HCT116 (cell line): ENCODE data around the gene LCE2A. TPM values are rescaled to one million over a fixed set of nuclear protein-coding genes. Genes with fewer than 3 reads are reported as not detected.

ENCODE experiments used
- ATAC-seq: fragments of 200-7000 bp; cut with Tn5 transposase; 2 replicates; pipeline ENCODE4 v1.9.1; 2020; ENCODE audit warnings: mild to moderate bottlenecking, moderate library complexity
- BruUV-seq: library from RNA; stranded (reverse); fragments of 400-500 nt; replicated peaks from 2 replicates; lab custom pipeline; 2021; lab: Mats Ljungman, UMichigan
- CTCF ChIA-PET: fragments of 300-600 bp; sonication (Branson Sonifier 250); formaldehyde crosslinking; loops from one replicate; lab custom pipeline; 2021; ENCODE audit warnings: antibody characterized with exemption; lab: Charles Lee
- POLR2A ChIA-PET: fragments of 300-600, 350-600 bp; sonication (Branson Sonifier 250); formaldehyde crosslinking; loops from one replicate; lab custom pipeline; 2021; ENCODE audit warnings: antibody characterized with exemption; lab: Charles Lee
- RAD21 ChIA-PET, 2 experiments: fragments of 300-600 bp; sonication (Branson Sonifier 250); formaldehyde crosslinking; loops; one replicate each; lab custom pipeline; 2023; ENCODE audit warnings: low total read pairs in 2 of 2; ENCODE audit not compliant: uncharacterized antibody in 2 of 2, unreplicated experiment in 2 of 2, low non-redundant PET in 1 of 2; lab: Charles Lee
- DNase-seq: peaks from one replicate; pipeline ENCODE4 v3.0.0-alpha.2; 2010; ENCODE audit warnings: low read depth, low spot score
- H2AFZ ChIP-seq: fragments of 200-600 bp; shearing (Covaris generic), sonication (generic); 2 replicates; pipeline ENCODE4 v1.6.1; 2017; ENCODE audit warnings: low read depth, mixed run types, mixed read lengths, antibody characterized with exemption, low read length; ENCODE audit not compliant: poor library complexity, severe bottlenecking
- H3K27ac ChIP-seq: 2 replicates; pipeline ENCODE4 v1.5.1; 2012; ENCODE audit warnings: low read depth, low read length
- H3K27me3 ChIP-seq: fragments of 200-600 bp; sonication (generic); 2 replicates; pipeline ENCODE4 v1.6.1; 2016; ENCODE audit warnings: mixed run types, low read length, mixed read lengths; ENCODE audit not compliant: insufficient read depth
- H3K36me3 ChIP-seq, 2 experiments: fragments of 200-500 bp in 1 of 2; fragments of 200-600 bp in 1 of 2; sonication (Bioruptor generic) in 1 of 2; sonication (generic) in 1 of 2; 2 replicates each; pipeline versions ENCODE4 v1.5.1 to v1.6.1; 2014 to 2016; ENCODE audit warnings: low read length in 2 of 2, inconsistent platforms in 1 of 2, mixed read lengths in 1 of 2, mixed run types in 1 of 2; ENCODE audit not compliant: insufficient read depth in 2 of 2, control insufficient read depth in 1 of 2
- H3K4me1 ChIP-seq, 2 experiments: fragments of 200-600 bp in 1 of 2; sonication (generic) in 1 of 2; 2 replicates each; pipeline versions ENCODE4 v1.5.1 to v1.6.1; 2012 to 2017; ENCODE audit warnings: low read length in 2 of 2, inconsistent platforms in 1 of 2, mild to moderate bottlenecking in 1 of 2, mixed read lengths in 1 of 2, mixed run types in 1 of 2, moderate library complexity in 1 of 2; ENCODE audit not compliant: insufficient read depth in 2 of 2, control insufficient read depth in 1 of 2
- H3K4me2 ChIP-seq: fragments of 200-600 bp; sonication (generic); 2 replicates; pipeline ENCODE4 v1.6.1; 2017; ENCODE audit warnings: mixed run types, low read length, mixed read lengths
- H3K4me3 ChIP-seq, 2 experiments: fragments of 200-600 bp in 1 of 2; sonication (generic) in 1 of 2; replicated peaks in 1 of 2; 2 replicates each; pipeline ENCODE4 v1.5.1; 2011 to 2016; ENCODE audit warnings: low read length in 2 of 2, control low read depth in 1 of 2, low read depth in 1 of 2, mild to moderate bottlenecking in 1 of 2, mixed read lengths in 1 of 2, mixed run types in 1 of 2
- H3K79me2 ChIP-seq: fragments of 200-600 bp; sonication (generic); 2 replicates; pipeline ENCODE4 v1.6.1; 2017; ENCODE audit warnings: mild to moderate bottlenecking, mixed run types, low read length, moderate library complexity, mixed read lengths; ENCODE audit not compliant: insufficient read depth
- H3K9ac ChIP-seq: fragments of 200-600 bp; sonication (generic); 2 replicates; pipeline ENCODE4 v1.6.1; 2016; ENCODE audit warnings: low read length, mixed read lengths
- H3K9me2 ChIP-seq: fragments of 200-600 bp; sonication (generic), shearing (Covaris generic); 2 replicates; pipeline ENCODE4 v1.6.1; 2017; ENCODE audit warnings: mixed run types, mild to moderate bottlenecking, moderate library complexity; ENCODE audit not compliant: insufficient read depth
- H3K9me3 ChIP-seq, 2 experiments: fragments of 200-500 bp in 1 of 2; fragments of 200-600 bp in 1 of 2; sonication (Bioruptor generic) in 1 of 2; sonication (generic) in 1 of 2; 2 replicates each; pipeline ENCODE4 v1.6.1; 2014 to 2017; ENCODE audit warnings: low read length in 2 of 2, mixed read lengths in 2 of 2, inconsistent platforms in 1 of 2, low read depth in 1 of 2, mild to moderate bottlenecking in 1 of 2, mixed run types in 1 of 2, moderate library complexity in 1 of 2; ENCODE audit not compliant: control insufficient read depth in 1 of 2, insufficient read depth in 1 of 2
- H4K20me1 ChIP-seq: fragments of 200-600 bp; sonication (generic), shearing (Covaris generic); 2 replicates; pipeline ENCODE4 v1.6.1; 2017; ENCODE audit warnings: mixed run types, mild to moderate bottlenecking, moderate library complexity; ENCODE audit not compliant: insufficient read depth
- CEBPB ChIP-seq: IDR thresholded peaks from 2 replicates; pipeline ENCODE4 v1.6.1; 2012; ENCODE audit warnings: low read depth
- EGR1 ChIP-seq: IDR thresholded peaks from 2 replicates; pipeline ENCODE4 v1.6.1; 2012; ENCODE audit warnings: low read depth
- ELF1 ChIP-seq: IDR thresholded peaks from 2 replicates; pipeline ENCODE4 v1.6.1; 2012; ENCODE audit warnings: low read depth, borderline replicate concordance
- EZH2 ChIP-seq: fragments of 200-600 bp; sonication (generic); IDR thresholded peaks from 2 replicates; pipeline ENCODE4 v1.6.1; 2017; ENCODE audit warnings: antibody characterized with exemption, mixed run types
- EZH2phosphoT487 ChIP-seq: fragments of 200-600 bp; IDR thresholded peaks from 2 replicates; pipeline ENCODE4 v1.6.1; 2018; ENCODE audit warnings: antibody characterized with exemption, borderline replicate concordance
- JUND ChIP-seq: IDR thresholded peaks from 2 replicates; pipeline ENCODE4 v1.6.1; 2012
- POLR2A ChIP-seq: IDR thresholded peaks from 2 replicates; pipeline ENCODE4 v1.7.0; 2011; ENCODE audit warnings: borderline replicate concordance; ENCODE audit not compliant: insufficient read depth, insufficient read length; ENCODE audit errors: extremely low read depth
- RAD21 ChIP-seq: IDR thresholded peaks from 2 replicates; pipeline ENCODE4 v1.6.1; 2012; ENCODE audit warnings: low read depth, mild to moderate bottlenecking
- SIN3A ChIP-seq: IDR thresholded peaks from 2 replicates; pipeline ENCODE4 v1.6.1; 2012; ENCODE audit warnings: low read depth
- SP1 ChIP-seq: IDR thresholded peaks from 2 replicates; pipeline ENCODE4 v1.6.1; 2012; ENCODE audit warnings: low read depth
- TCF7L2 ChIP-seq: IDR thresholded peaks from 2 replicates; pipeline ENCODE4 v1.7.0; 2011; ENCODE audit warnings: borderline replicate concordance, inconsistent platforms; ENCODE audit not compliant: insufficient read depth, insufficient read length; ENCODE audit errors: extremely low read depth
- YY1 ChIP-seq: IDR thresholded peaks from 2 replicates; pipeline ENCODE4 v1.6.1; 2011; ENCODE audit warnings: low read length, low read depth, moderate library complexity, mild to moderate bottlenecking; ENCODE audit not compliant: insufficient replicate concordance; ENCODE audit errors: extremely low read depth
- ZFX ChIP-seq: fragments of 450-650 bp; IDR thresholded peaks from 2 replicates; pipeline ENCODE4 v1.6.1; 2017
- ZNF274 ChIP-seq: fragments of 200-500 bp; sonication (Bioruptor generic); IDR thresholded peaks from 2 replicates; pipeline ENCODE4 v1.6.1; 2014; ENCODE audit warnings: mild to moderate bottlenecking, low read depth, low read length, inconsistent platforms
- intact Hi-C: fragments of 100-400 bp; cut with micrococcal nuclease; formaldehyde crosslinking; loops from 2 replicates; pipeline ENCODE4 v1.10.0; 2022
- total RNA-seq: library from RNA; stranded (reverse); gene quantifications from one replicate; pipeline ENCODE4 v1.2.1, GENCODE V29; 2021; ENCODE audit not compliant: unreplicated experiment
- TF ChIP-seq, protein P1 (sequence below): IDR thresholded peaks from 2 replicates; pipeline ENCODE4 v1.6.1; 2011; ENCODE audit warnings: mild to moderate bottlenecking, low read length, moderate library complexity; ENCODE audit not compliant: insufficient replicate concordance; ENCODE audit errors: extremely low read depth
- TF ChIP-seq, protein P2 (sequence below), 3 experiments: fragments of 200-600 bp in 1 of 3; sonication (generic) in 1 of 3; IDR thresholded peaks in 2 of 3; conservative IDR thresholded peaks in 1 of 3; 2 replicates each; pipeline ENCODE4 v1.5.1; 2012 to 2017; ENCODE audit warnings: low read depth in 2 of 3, low read length in 2 of 3, antibody characterized with exemption in 1 of 3, borderline replicate concordance in 1 of 3, control low read depth in 1 of 3, mild to moderate bottlenecking in 1 of 3, mixed read lengths in 1 of 3, mixed run types in 1 of 3, moderate library complexity in 1 of 3; ENCODE audit not compliant: insufficient read depth in 1 of 3
- TF ChIP-seq, protein P3 (sequence below): IDR thresholded peaks from 2 replicates; pipeline ENCODE4 v1.6.1; 2012; ENCODE audit warnings: low read depth

The LCE2A gene
- total RNA-seq, 1 experiment from 2014 or later: not detected

DNA sequence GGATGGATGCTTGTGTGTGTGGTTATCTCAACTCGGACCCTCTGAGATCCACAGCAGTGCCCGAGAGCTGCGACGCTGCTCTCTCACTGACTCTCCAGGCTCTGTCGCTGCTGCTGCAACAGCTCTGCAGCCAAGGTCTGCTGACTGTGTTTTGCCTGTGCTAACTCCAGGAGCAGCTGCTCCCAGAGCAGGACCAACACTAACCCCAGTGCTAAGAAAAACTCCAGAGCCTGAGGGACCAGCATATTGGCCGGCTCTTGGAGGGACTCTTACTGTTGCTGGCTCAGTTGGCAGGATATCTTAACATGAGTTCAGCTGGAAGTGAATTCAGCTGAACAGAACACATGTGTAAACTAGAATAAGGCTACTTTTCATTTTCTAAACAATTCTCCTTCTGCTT lies 18.7 kb upstream of the LCE2A start (continued):
- TF ChIP-seq CEBPB (no peak), EZH2 (no peak), POLR2A (no peak), TCF7L2 (no peak), ZNF274 (no peak)

DNA sequence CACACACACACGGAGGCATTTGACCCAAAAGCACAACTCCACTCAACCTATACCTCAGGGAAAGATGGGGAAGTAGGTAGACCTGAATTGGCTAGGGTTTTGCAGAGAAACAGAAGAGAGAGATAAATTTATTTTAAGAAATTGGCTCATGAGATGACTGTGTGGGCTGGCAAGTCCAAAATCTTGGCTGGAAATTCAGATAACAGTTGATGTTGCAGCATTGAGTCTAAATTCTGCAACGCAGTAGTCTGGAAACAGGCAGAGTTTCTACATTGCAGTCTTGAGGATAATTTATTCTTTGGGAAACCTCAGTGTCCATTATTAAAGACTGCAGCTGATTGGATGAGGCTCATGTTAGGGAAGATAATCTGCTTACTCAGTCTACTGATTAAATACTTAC lies 16.5 kb upstream of the LCE2A start:
- POLR2A ChIA-PET: no interaction called here
- H3K4me1 ChIP-seq: no peaks in the 10 kb centered on the region
- no peaks in the 10 kb centered on the region for H3K79me2 ChIP-seq
- CTCF ChIA-PET: no interaction called here
- DNase-seq: no peak
- H3K9ac ChIP-seq: no peak overlapping the region
- no peak for ATAC-seq
- intact Hi-C loops: no loop called here
- no TSS peak for BruUV-seq
- no peaks in the 10 kb centered on the region for H3K36me3 ChIP-seq
- H3K4me2 ChIP-seq: no peak overlapping the region
- H3K27me3 ChIP-seq: peaks cover 63% of the 10 kb centered on the region
- RAD21 ChIA-PET: no interaction called here
- no peak overlapping the region for H3K27ac ChIP-seq
- H4K20me1 ChIP-seq: no peaks in the 10 kb centered on the region
- no peak overlapping the region for H3K4me3 ChIP-seq
- TF ChIP-seq, protein P1, sequence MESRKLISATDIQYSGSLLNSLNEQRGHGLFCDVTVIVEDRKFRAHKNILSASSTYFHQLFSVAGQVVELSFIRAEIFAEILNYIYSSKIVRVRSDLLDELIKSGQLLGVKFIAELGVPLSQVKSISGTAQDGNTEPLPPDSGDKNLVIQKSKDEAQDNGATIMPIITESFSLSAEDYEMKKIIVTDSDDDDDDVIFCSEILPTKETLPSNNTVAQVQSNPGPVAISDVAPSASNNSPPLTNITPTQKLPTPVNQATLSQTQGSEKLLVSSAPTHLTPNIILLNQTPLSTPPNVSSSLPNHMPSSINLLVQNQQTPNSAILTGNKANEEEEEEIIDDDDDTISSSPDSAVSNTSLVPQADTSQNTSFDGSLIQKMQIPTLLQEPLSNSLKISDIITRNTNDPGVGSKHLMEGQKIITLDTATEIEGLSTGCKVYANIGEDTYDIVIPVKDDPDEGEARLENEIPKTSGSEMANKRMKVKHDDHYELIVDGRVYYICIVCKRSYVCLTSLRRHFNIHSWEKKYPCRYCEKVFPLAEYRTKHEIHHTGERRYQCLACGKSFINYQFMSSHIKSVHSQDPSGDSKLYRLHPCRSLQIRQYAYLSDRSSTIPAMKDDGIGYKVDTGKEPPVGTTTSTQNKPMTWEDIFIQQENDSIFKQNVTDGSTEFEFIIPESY: no peak
- TF ChIP-seq, protein P2, sequence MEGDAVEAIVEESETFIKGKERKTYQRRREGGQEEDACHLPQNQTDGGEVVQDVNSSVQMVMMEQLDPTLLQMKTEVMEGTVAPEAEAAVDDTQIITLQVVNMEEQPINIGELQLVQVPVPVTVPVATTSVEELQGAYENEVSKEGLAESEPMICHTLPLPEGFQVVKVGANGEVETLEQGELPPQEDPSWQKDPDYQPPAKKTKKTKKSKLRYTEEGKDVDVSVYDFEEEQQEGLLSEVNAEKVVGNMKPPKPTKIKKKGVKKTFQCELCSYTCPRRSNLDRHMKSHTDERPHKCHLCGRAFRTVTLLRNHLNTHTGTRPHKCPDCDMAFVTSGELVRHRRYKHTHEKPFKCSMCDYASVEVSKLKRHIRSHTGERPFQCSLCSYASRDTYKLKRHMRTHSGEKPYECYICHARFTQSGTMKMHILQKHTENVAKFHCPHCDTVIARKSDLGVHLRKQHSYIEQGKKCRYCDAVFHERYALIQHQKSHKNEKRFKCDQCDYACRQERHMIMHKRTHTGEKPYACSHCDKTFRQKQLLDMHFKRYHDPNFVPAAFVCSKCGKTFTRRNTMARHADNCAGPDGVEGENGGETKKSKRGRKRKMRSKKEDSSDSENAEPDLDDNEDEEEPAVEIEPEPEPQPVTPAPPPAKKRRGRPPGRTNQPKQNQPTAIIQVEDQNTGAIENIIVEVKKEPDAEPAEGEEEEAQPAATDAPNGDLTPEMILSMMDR (IDR thresholded peaks at IDR 0.05 in 2 of 3, conservative IDR thresholded peaks at IDR 0.05 in 1 of 3; ENCODE audit: borderline replicate concordance in 1 of 3, insufficient read depth in 1 of 3, low read depth in 2 of 3, low read length in 2 of 3): no peak
- TF ChIP-seq ELF1 (no peak), SIN3A (no peak), EGR1 (no peak), JUND (no peak), RAD21 (no peak), EZH2phosphoT487 (no peak), ZFX (no peak), SP1 (no peak), CEBPB (no peak), YY1 (no peak)
- TF ChIP-seq, protein P3, sequence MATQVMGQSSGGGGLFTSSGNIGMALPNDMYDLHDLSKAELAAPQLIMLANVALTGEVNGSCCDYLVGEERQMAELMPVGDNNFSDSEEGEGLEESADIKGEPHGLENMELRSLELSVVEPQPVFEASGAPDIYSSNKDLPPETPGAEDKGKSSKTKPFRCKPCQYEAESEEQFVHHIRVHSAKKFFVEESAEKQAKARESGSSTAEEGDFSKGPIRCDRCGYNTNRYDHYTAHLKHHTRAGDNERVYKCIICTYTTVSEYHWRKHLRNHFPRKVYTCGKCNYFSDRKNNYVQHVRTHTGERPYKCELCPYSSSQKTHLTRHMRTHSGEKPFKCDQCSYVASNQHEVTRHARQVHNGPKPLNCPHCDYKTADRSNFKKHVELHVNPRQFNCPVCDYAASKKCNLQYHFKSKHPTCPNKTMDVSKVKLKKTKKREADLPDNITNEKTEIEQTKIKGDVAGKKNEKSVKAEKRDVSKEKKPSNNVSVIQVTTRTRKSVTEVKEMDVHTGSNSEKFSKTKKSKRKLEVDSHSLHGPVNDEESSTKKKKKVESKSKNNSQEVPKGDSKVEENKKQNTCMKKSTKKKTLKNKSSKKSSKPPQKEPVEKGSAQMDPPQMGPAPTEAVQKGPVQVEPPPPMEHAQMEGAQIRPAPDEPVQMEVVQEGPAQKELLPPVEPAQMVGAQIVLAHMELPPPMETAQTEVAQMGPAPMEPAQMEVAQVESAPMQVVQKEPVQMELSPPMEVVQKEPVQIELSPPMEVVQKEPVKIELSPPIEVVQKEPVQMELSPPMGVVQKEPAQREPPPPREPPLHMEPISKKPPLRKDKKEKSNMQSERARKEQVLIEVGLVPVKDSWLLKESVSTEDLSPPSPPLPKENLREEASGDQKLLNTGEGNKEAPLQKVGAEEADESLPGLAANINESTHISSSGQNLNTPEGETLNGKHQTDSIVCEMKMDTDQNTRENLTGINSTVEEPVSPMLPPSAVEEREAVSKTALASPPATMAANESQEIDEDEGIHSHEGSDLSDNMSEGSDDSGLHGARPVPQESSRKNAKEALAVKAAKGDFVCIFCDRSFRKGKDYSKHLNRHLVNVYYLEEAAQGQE: no peak
- H3K9me2 ChIP-seq: no peaks in the 10 kb centered on the region
- H3K9me3 ChIP-seq: no peaks in the 10 kb centered on the region
- no peak overlapping the region for H2AFZ ChIP-seq
